GM12801 (cell line): ENCODE results near the gene SLAMF1.

Experiments
- CTCF ChIP-seq: IDR thresholded peaks from one replicate; pipeline ENCODE4 v1.5.1; 2011; ENCODE audit warnings: control low read depth; ENCODE audit not compliant: insufficient read length; ENCODE audit errors: extremely low read depth

The SLAMF1 gene

GRCh38 chr1:160641323-160642280 is 5.2 kb downstream of the SLAMF1 start:
- TF ChIP-seq CTCF, result no peak

GRCh38 chr1:160640359-160641123 is 6.3 kb downstream of the SLAMF1 start:
- TF ChIP-seq CTCF, result no peak

- no peak for TF ChIP-seq CTCF
Measured at GRCh38 chr1:160639652-160640051, 7.2 kb downstream of the SLAMF1 start.

GRCh38 chr1:160638926-160639325 is 7.9 kb downstream of the SLAMF1 start:
- TF ChIP-seq CTCF, result no peak

GRCh38 chr1:160638540-160638857 is 8.3 kb downstream of the SLAMF1 start:
- no peak for TF ChIP-seq CTCF

GRCh38 chr1:160637821-160638539 is 8.9 kb downstream of the SLAMF1 start:
- TF ChIP-seq CTCF, result no peak

- no peak for TF ChIP-seq CTCF
Measured at GRCh38 chr1:160637065-160637464, 9.8 kb downstream of the SLAMF1 start.
